Activated CD8-positive, alpha-beta memory T cell treated with anti-CD3 and anti-CD28 coated beads for 48 hours (primary cell): ENCODE results near the gene AKR1C1.
"Not testable (repeated sequence)": the region's sequence is repeated elsewhere in the genome, so short reads cannot be mapped to it uniquely, and the experiment has no call there.

ENCODE experiments used
- DNase-seq, 3 experiments: peaks; one replicate each; pipeline ENCODE4 v3.0.0-alpha.2; 2020; ENCODE audit warnings: low read depth in 2 of 3, low spot score in 2 of 3

Gene AKR1C1

GRCh38 chr10:4962876-4963814 is at the start of gene AKR1C1:
Gene AKR1C1 (plus strand): TSS chr10:4963415. CDS start chr10:4963445, 30 bp downstream.
- not testable (repeated sequence) for DNase-seq

GRCh38 chr10:4914213-4914850 is 48.9 kb upstream of the AKR1C1 start:
- no peak for DNase-seq

DNA sequence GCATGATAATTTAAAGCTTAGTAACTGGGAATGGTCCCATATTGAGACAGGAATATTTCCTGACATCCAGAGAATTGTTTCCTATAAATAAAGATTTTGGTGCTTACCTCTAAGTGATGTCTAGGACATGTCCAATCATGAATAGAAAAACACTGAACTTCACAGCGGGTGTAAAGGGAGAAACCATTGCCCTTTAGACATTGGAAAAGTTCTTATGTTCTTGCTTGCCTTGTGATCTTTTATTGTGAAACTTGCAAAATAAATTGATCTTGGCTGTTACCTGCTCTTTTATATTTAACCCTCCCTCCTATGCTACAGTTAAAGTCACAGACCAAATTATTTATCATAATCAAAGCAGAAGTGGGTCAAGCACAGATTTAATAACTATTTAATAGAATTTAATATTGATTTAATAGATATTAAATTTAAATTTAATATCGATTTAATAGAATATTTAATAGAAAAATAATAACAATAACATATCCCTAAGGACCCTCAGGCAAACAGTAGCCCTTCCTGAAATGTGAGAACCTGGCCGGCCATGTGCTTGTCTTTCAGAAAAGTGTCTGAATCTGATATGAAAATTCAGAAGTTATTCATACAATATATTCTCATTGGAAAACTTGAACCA is 47.0 kb upstream of the AKR1C1 start:
- DNase-seq: no peak

- no peak for DNase-seq
These were observed 45.0 kb upstream of the AKR1C1 start for GRCh38 chr10:4918236-4918635.

DNA sequence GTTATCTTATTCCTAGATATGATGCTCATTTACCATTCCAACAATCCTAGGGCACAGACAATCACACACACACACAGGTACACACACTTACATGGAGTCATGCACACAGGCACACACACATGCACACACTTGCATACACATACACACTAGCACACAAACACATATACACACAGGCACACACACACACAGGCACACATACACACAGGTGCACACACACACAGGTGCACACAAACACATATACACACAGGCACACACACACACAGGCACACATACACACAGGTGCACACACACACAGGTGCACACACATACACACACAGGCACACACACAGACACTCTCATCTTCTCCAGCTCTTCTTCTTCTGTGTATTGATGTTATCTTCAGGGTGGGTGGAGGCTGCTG is 38.7 kb upstream of the AKR1C1 start:
- not testable (repeated sequence) for DNase-seq

- DNase-seq: no peak
These were observed 36.8 kb upstream of the AKR1C1 start for GRCh38 chr10:4926400-4926799.

DNA sequence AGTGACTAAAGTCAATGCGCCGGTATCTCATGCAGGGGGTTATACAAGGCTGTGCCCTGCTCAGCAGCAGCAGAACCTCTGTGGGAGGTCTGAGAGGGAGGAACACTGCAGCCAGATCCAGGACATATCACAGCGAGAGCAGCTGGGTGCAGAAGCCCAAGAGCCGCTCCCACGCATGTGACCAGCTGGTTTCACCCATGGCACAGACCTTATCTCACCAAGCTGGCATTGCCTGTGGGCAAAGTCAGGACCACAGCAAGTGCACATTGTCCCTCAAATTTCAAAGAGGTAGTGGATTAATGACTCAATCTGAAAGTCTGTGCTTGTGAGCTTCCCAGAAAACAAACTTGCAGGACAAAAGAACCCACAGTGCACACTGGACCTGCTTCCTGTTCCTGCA is 31.6 kb upstream of the AKR1C1 start:
- DNase-seq: no peak

DNA sequence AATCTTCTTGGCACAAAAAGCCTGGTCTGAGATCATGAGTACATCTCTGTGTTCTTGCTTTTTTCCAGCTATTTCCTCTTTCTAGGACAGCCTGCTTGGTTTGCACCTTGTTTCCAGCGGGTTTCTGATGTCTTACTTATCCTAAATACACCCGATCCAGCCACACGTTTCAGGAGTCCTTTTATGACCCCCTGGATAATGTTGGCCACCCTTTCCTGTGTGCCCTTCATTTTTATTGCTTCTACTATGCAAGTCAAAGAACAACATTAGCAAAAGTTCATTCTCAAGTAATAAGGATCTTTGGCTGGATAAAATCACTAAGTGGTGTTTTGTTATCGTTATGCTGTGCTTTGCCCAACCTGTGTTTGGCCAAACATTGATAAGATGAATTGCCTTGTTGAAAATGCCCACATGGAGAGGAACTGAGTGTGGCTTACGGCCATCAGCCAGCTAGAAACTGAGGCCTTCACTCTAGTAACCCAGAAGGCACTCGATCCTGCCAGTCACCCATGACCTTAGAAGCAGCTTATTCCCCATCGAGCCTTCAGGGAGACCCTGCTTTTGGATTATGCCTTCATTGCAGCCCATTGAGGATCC is 28.7 kb upstream of the AKR1C1 start:
- no peak for DNase-seq

DNA sequence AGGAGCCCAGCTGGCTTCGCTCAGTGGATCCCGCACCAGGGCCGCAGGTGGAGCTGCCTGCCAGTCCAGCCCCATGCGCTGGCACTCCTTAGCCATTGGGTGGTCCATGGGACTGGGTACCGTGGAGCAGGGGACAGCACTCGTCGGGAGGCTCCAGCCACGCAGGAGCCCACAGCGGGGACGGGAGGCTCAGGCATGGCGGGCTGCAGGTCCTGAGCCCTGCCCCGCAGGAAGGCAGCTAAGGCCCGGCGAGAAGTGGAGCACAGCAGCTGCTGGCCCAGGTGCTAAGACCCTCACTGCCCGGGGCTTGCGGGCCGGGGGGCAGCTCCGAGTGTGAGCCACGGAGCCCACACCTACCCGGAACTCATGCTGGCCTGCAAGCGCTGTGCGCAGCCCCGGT is 25.9 kb upstream of the AKR1C1 start:
- no peak for DNase-seq

GRCh38 chr10:4939224-4940072 is 23.8 kb upstream of the AKR1C1 start:
- DNase-seq: no peak

DNA sequence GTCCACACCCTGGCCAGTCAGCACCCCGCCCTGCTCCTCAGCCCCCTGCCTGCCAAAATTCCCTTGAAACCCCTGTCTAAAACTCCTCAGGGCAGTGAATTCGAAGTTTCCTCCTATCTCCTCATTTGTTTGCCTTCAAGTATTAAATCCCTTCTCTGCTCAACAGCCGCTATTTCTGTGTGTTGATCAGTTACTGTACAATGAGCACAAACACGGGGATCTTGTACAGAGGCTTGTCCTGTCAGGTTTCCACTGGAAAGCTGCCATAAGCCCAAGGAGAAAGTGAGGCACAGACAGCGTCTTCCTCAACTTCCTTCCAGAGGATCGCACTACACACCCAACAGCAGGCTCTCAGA is 23.2 kb upstream of the AKR1C1 start:
- DNase-seq: not testable (repeated sequence)

DNA sequence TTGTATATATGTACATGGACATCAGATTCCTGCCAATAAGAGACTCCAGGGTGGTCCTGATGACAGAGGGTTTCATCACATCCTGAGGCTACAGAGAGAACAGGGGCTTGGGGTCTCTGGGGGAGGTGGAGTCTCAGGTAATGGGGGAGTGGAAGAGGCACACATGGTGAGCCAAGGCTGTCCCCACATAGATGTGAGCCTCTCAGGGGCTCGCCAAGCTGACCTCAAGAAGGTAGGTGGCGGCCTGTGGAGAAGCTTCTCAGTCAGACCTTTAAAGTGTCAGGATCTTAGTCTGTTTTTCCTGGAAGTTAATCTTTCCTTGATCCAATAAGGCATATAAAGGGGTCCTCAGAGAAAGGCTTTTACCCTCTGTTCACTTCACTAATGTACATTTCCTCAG is 22.3 kb upstream of the AKR1C1 start:
- DNase-seq: not testable (repeated sequence)

DNA sequence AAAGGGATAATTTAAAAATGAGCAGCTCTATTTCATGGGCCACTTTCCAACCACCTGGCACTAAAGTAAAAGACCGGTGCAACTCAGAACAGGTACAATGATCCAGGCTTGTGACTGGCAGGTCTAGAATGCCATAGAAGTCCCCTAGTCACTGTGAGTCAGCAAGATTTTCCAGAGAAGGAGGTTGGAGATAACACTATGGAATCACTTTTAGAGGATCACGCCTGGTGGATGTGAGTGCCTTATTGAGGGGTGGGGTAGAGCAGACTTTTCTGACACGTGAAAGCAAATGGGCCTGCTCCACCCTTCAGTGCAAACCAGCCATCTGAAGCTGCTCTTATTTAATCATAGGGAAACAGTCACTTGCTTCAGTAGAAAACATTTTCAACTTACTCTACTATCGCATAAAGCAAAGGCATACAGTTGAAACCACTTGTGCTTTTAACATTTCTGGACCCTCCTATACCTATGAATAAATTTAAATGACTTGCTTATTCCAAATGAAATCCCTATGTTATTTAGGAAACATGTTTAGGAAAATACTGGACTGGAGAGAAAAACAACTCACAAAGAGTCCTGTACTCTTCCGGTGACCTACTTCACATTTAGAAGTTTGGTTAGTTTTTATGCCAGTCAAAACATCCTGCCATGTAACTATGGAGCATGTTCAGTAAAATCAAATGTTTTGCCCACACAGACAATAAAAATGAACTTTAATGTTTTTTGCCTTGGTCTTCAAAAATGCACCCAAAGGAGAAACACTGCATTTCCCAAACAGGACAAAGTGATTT is 21.5 kb upstream of the AKR1C1 start:
- no peak for DNase-seq

DNA sequence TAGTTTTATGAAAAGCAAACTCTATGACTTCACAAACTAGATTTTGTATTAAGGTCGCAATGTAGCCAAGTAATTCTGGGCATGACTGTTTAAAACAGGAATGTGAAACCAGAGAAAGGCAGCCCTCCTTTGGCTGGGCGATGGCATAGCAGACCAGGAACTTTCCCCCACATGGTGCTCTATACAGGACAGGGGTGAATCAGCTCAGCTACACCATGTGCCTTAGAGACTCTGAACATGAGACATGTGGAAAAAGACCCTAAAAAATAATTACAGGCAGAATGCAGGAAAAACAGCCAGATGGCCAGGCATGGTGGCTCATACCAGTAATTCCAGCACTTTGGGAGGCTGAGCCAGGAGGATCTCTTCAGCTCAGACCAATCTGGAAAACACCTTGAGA is 20.3 kb upstream of the AKR1C1 start:
- DNase-seq: not testable (repeated sequence)

- not testable (repeated sequence) for DNase-seq
These were observed 19.8 kb upstream of the AKR1C1 start for GRCh38 chr10:4943416-4943815.

DNA sequence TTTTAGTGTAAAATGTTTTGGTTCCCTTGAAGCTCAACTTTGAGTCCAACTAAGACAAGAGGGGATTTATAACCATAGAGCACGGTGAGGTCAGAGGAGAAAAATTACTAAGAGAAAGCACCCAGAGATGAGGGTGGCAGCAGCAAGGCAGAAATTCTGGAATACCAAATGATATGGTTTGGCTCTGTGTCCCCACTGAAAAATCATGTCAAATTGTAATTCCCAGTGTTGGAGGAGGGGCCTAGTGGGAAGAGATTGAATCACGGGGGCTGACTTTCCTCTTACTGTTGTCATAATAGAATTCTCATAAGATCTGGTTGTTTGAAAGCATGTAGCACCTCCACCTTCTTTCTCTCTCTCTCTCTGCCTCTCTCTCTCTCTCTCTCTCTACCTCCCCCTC is 19.4 kb upstream of the AKR1C1 start:
- DNase-seq: no peak

DNA sequence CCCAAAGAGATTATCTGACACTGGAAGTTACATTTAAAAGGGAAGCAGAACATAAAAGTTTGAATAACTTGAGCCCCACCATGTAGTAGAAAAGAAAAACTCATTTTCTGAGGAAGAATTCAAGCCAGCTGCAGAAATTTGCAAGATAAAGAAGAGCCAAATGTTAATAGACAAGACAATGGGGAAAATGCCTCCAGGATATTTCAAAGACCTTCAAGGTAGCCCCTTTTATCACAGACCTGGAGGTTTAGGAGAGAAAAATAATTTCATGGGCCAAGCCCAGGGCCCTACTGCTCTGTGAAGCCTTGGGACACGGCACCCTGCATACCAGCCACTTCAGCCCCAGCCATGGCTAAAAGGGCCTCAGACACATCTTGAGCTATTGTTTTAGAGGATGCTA is 18.4 kb upstream of the AKR1C1 start:
- DNase-seq: no peak

DNA sequence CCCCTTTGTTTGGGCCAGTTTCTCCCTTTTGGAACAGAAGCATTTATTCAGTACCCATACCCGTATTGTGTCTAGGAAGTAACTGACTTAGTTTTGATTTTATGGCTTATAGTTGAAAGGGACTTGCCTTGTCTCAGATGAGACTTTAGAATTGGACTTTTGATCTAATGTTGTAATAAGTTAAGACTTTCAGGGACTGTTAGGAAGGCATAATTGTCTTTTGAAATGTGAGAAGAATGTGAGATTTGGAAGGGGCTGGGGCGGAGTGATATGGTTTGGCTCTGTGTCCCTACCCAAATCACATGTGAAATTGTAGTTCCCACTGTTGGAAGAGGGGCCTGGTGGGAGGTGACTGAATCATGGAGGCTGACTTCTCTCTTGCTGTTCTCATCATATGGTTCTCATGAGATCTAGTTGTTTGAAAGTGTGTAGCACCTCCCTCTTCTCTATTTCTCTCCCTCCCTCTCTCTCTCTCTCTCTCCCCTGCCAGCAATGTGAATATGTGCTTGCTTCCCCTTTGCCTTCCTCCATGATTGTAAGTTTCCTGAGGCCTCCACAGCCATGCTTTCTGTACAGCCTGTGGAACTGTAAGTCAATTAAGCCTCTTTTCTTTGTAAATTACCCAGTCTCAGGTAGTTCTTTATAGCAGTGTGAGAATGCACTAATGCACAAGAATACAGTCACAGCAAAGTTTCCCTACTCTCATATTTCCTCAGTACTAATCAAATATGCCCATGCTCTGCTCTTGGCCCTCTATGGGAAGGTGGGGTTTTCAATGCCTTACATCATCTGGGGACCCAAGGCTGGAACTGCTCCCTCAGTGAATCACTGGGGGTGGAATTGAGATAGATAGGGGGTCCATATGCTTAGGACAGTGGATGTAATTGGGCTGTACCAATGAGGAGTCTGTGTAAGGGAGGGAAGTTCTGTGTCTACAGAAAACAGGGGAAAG is 17.2 kb upstream of the AKR1C1 start:
- no peak for DNase-seq
